Testis (tissue), 2 donors: ENCODE measurements around the gene CD300C.

Source experiments
- CTCF ChIP-seq, 3 experiments: fragments of 450-650 bp in 2 of 3; fragments of 200-600 bp in 1 of 3; sonication (generic) in 1 of 3; IDR thresholded peaks; one replicate each; pipeline ENCODE4 v1.5.1; 2016 to 2019; ENCODE audit warnings: antibody characterized with exemption in 3 of 3, mild to moderate bottlenecking in 2 of 3, moderate library complexity in 1 of 3
- POLR2A ChIP-seq: fragments of 450-650 bp; IDR thresholded peaks from one replicate; pipeline ENCODE4 v1.6.1; 2017; ENCODE audit warnings: antibody characterized with exemption, mild to moderate bottlenecking, moderate library complexity

- no peak for TF ChIP-seq CTCF (IDR thresholded peaks at IDR 0.05)
- TF ChIP-seq POLR2A, result no peak
Measured at GRCh38 chr17:74546586-74546985, 671 bp upstream of the CD300C start.
